ENCODE results near the gene SGO2. TPM values are rescaled to one million over a fixed set of nuclear protein-coding genes. Genes with fewer than 3 reads are reported as not detected.

The SGO2 gene
- total and polyA plus RNA-seq, 10 of the 15 experiments (the other 5 are each of a cell fraction or from before 2014, with no cell fraction given): 15.8 to 55.2 (median 24.3) TPM

- Histone ChIP-seq H3K9me3 (replicated peaks; ENCODE audit: control insufficient read depth, insufficient read depth, low read length) (no peaks in the 10 kb centered on the region), H3K27ac (ENCODE audit: control insufficient read depth, insufficient read depth) (no peak overlapping the region), H3K4me2 (ENCODE audit: control insufficient read depth, insufficient read depth) (no peak overlapping the region), H3K36me3 (ENCODE audit: control insufficient read depth in 2 of 2, insufficient read depth in 2 of 2, low read length in 1 of 2) (no peaks in the 10 kb centered on the region), H3K4me1 (ENCODE audit: control insufficient read depth, insufficient read depth, low read length) (no peaks in the 10 kb centered on the region), H3K4me3 (no peak overlapping the region), H3K9ac (ENCODE audit: control insufficient read depth, insufficient read depth, low read length) (no peak overlapping the region), H3K79me2 (ENCODE audit: control insufficient read depth, insufficient read depth, low read length) (peaks cover 11% of the 10 kb centered on the region), H4K20me1 (ENCODE audit: control insufficient read depth, insufficient read depth) (no peaks in the 10 kb centered on the region), H3K27me3 (replicated peaks in 1 of 2; ENCODE audit: control insufficient read depth in 2 of 2, insufficient read depth in 2 of 2, low read length in 1 of 2) (no peaks in the 10 kb centered on the region), H2AFZ (ENCODE audit: control insufficient read depth, low read depth, low read length) (no peak overlapping the region)
- SMC1A ChIA-PET (ENCODE audit: uncharacterized antibody, unreplicated experiment): interaction anchor here (0.7 to 1.2 kb wide), 4 partner anchors 13 to 24 kb away, joined by 3 to 4 read pairs (median 3); no protein-coding TSS in a partner anchor
- DNase-seq (ENCODE audit: low read depth, low spot score): no peak
- no peak for ATAC-seq
- WGBS (ENCODE audit: insufficient coverage, insufficient replicate concordance, low lambda C conversion rate, missing lambda C conversion rate): 97% methylated on average over 2 of the region's 2 CpGs
- in situ Hi-C loops (cut with MboI) (no loop called here), intact Hi-C loops (cut with micrococcal nuclease; ENCODE audit: unreplicated experiment) (no loop called here)
- BruUV-seq (replicated peaks): no TSS peak
- RAD21 ChIA-PET (ENCODE audit: unreplicated experiment): no interaction called here
- POLR2A ChIA-PET: interaction anchor here (1.5 kb wide), 1 partner anchor 21 kb away, joined by 5 read pairs; no protein-coding TSS in a partner anchor
- CTCF ChIA-PET: interaction anchor here (0.7 to 5.1 kb wide), 4 partner anchors 13 to 25 kb away, joined by 3 to 45 read pairs (median 4); no protein-coding TSS in a partner anchor
- no peak for FAIRE-seq
- TF ChIP-seq USF1 (IDR thresholded peaks at IDR 0.05; ENCODE audit: borderline replicate concordance, extremely low read length, insufficient read depth, low read depth, low read length) (no peak), IRF5 (IDR thresholded peaks at IDR 0.05; ENCODE audit: borderline replicate concordance) (no peak), SREBF1 (IDR thresholded peaks at IDR 0.05; ENCODE audit: low read length) (no peak)
Observed at GRCh38 chr2:200507179-200507578, 18.8 kb upstream of the SGO2 start.

GRCh38 chr2:200509235-200509611, 16.8 kb upstream of the SGO2 start:
- ChIA-PET SMC1A (ENCODE audit: uncharacterized antibody, unreplicated experiment) (interaction anchor here (1.1 to 1.2 kb wide), 2 partner anchors 10 to 16 kb away, joined by 3 read pairs; partner anchors contain the start of gene SGO2), CTCF (interaction anchor here (0.6 to 5.1 kb wide), 5 partner anchors 13 to 30 kb away, joined by 3 to 45 read pairs (median 6); partner anchors contain the start of gene SGO2), RAD21 (ENCODE audit: unreplicated experiment) (interaction anchor here (1.2 to 2.4 kb wide), 2 partner anchors 23 to 26 kb away, joined by 5 to 20 read pairs; no protein-coding TSS in a partner anchor), POLR2A (interaction anchor here (0.7 to 1.9 kb wide), 4 partner anchors 11 to 26 kb away, joined by 3 to 14 read pairs (median 5); partner anchors contain the start of gene SGO2)
- H3K27me3 ChIP-seq (replicated peaks in 1 of 2; ENCODE audit: control insufficient read depth in 2 of 2, insufficient read depth in 2 of 2, low read length in 1 of 2): no peaks in the 10 kb centered on the region
- peak overlapping the region; percentile 86 for H3K4me3 ChIP-seq
- in situ Hi-C loops (cut with MboI) (no loop called here), intact Hi-C loops (cut with micrococcal nuclease; ENCODE audit: unreplicated experiment) (no loop called here)
- peaks cover 11% of the 10 kb centered on the region for H3K79me2 ChIP-seq (ENCODE audit: control insufficient read depth, insufficient read depth, low read length)
- H2AFZ ChIP-seq (ENCODE audit: control insufficient read depth, low read depth, low read length): peak overlapping the region; percentile 78
- H3K4me1 ChIP-seq (ENCODE audit: control insufficient read depth, insufficient read depth, low read length): no peaks in the 10 kb centered on the region
- no peaks in the 10 kb centered on the region for H3K36me3 ChIP-seq (ENCODE audit: control insufficient read depth in 2 of 2, insufficient read depth in 2 of 2, low read length in 1 of 2)
- H3K9ac ChIP-seq (ENCODE audit: control insufficient read depth, insufficient read depth, low read length): peak overlapping the region; percentile 99
- FAIRE-seq (no peak), ATAC-seq (peak; percentile 3), DNase-seq (ENCODE audit: low read depth, low spot score) (no peak)
- BruUV-seq (replicated peaks): no TSS peak
- H3K27ac ChIP-seq (ENCODE audit: control insufficient read depth, insufficient read depth): peak overlapping the region; percentile 80
- TF ChIP-seq MLLT1 (IDR thresholded peaks at IDR 0.05) (0 out of 2 replicates have a peak, but pooled peaks have one; percentile 9), LARP7 (IDR thresholded peaks at IDR 0.05) (no peak)
- peak overlapping the region; percentile 75 for H3K4me2 ChIP-seq (ENCODE audit: control insufficient read depth, insufficient read depth)
- H3K9me3 ChIP-seq (replicated peaks; ENCODE audit: control insufficient read depth, insufficient read depth, low read length): no peaks in the 10 kb centered on the region
- WGBS (ENCODE audit: insufficient coverage, insufficient replicate concordance, low lambda C conversion rate, missing lambda C conversion rate): 10% methylated on average over 8 of the region's 8 CpGs
- no peaks in the 10 kb centered on the region for H4K20me1 ChIP-seq (ENCODE audit: control insufficient read depth, insufficient read depth)

All from GM12878 (cell line).